GM18526 (cell line): ENCODE measurements around the gene TOX3.

Experiments used
- POLR2A ChIP-seq: IDR thresholded peaks from 3 replicates; pipeline ENCODE4 v1.6.1; 2011; ENCODE audit not compliant: insufficient read length; ENCODE audit errors: extremely low read depth

TOX3 gene

GRCh38 chr16:52528393-52529065 is 18.4 kb downstream of the TOX3 start:
- TF ChIP-seq POLR2A = no peak

GRCh38 chr16:52526830-52527229 is 20.1 kb downstream of the TOX3 start:
- TF ChIP-seq POLR2A = no peak

- TF ChIP-seq POLR2A = no peak
Observed at GRCh38 chr16:52526116-52526828, 20.7 kb downstream of the TOX3 start.

- no peak for TF ChIP-seq POLR2A
Observed at GRCh38 chr16:52521570-52521969, 25.4 kb downstream of the TOX3 start.

GRCh38 chr16:52518884-52519283 is 28.1 kb downstream of the TOX3 start:
- TF ChIP-seq POLR2A = no peak

- no peak for TF ChIP-seq POLR2A
Observed at GRCh38 chr16:52515068-52515671, 31.8 kb downstream of the TOX3 start.

GRCh38 chr16:52512297-52512987 is 34.5 kb downstream of the TOX3 start:
- TF ChIP-seq POLR2A = no peak

GRCh38 chr16:52501746-52502145 is 45.2 kb downstream of the TOX3 start:
- no peak for TF ChIP-seq POLR2A

GRCh38 chr16:52500963-52501362 is 46.0 kb downstream of the TOX3 start:
- TF ChIP-seq POLR2A = no peak

- no peak for TF ChIP-seq POLR2A
Observed at GRCh38 chr16:52499060-52499440, 47.9 kb downstream of the TOX3 start.

GRCh38 chr16:52498328-52499059 is 48.4 kb downstream of the TOX3 start:
- no peak for TF ChIP-seq POLR2A

- TF ChIP-seq POLR2A = no peak
Observed at GRCh38 chr16:52497067-52497816, 49.7 kb downstream of the TOX3 start.

GRCh38 chr16:52496051-52496876 is 50.7 kb downstream of the TOX3 start:
- TF ChIP-seq POLR2A = no peak

- TF ChIP-seq POLR2A = no peak
Observed at GRCh38 chr16:52494621-52495020, 52.3 kb downstream of the TOX3 start.
